NCI-H2081 treated with DMSO at 0.1 percent for 48 hours (cell line): ENCODE results near the gene PBX1.
A peak's percentile ranks its signal among the peaks of the same experiment; 100 is the strongest.

Experiments used
- DNase-seq: peaks from one replicate; lab custom pipeline; 2025; lab: John Stamatoyannopoulos, UW

PBX1 gene

DNA sequence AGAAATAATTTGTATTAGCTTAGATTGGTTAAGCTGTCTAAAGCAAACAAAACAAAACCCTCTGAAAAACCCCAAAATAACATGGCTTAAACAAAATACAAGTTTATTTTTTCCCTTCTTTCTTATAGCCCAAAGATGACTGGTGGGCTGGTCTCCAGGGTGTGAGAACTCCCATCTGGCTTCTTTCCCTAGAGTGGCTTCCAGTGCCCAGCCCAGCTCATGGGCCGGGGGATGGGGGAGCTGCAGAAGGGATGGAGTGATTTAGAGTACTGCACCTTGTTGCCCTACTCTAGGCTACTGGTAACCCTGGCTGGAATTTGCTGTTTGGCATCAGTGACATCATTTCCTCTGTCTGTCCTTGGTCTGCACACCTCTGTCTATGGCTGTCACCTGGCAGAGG, 223.0 kb downstream of the PBX1 start:
- no peak for DNase-seq

DNA sequence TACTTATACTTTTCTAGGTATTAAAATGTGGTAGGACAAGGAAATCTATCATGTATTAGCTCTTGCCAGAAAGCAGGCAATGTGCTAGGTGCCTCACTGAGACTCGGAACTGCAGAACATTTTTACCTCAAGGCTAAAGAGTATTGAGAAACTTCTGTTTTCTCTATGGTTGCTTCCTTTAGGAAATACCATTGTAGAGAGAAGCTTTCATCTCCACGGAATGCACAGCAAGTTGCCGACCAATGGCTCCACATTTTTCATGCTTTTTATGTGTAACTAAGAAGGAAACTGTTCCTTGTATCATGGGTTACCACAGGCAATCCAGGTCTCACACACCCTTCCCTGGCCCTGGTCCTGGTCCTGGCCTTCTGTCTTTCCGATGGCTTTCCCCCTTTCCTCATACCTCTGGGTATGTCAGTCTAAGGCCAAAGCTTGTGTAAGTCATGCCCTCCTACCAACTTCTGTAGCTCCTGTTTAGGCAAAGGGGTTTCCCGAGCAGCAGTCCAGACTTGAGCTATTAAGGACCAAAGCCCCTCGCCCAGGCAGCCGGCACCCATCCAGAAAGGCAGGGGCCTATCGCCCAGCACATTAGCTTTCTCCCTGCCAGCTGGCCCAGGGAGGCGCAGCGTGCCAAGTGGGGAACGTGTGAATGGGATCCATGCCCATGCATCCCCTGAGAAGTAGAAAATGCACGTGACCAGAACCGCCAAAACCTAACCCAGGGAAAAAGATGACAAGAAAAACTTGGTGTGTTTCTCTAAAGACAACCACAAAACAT, 225.0 kb downstream of the PBX1 start:
- no peak for DNase-seq

DNA sequence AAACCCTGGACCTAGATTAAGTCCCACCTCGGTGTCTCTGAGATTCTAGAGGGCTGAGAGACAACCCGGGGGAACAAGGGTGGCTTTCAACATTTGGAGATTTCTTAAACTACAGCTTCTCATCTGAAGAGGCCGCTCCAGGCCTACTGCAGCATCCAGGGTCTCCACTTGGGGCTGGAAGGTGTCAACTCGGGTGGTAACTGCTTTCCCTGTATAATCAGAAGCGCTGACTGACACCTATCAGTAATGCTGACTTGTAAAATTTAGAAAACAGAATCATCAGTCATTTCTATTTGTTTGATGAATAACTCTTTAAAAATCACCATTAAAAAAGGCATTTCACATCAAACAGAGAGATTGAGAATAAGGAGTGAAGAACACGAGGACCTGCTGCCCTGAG, 226.0 kb downstream of the PBX1 start:
- DNase-seq, result no peak

DNA sequence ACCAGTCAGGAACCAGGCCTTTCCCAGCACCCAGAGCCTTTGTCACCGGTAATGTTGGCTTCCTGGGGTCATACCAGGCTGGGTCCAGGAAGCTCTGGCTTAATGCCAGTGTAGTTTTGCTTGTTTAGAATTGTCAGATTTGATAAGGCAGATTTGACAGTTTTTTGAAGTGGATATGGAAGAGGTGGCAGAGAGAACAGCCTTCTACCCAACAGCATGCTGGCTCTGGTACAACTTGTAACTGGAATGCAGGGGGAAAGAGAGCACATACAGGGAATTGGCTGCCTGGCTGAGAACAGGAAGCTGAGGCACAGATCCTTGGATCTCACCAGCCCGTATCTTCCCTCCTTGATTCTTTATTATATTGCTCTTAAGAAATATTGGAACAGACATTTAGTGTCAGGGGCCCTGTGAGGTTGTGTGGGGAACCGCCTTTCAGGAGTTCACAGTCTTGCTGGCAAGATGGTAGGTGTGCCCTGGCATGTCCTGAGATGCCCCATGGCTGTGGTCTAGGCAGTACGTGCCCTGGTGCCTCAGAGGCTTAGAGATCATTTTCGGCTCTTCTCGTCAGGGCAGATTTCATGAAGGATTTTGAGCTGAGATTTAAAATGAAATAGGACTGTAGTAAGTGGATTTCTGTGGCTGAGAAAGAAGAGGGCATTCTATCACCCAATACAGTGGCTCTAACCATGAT, 227.0 kb downstream of the PBX1 start:
- DNase-seq, result no peak

DNA sequence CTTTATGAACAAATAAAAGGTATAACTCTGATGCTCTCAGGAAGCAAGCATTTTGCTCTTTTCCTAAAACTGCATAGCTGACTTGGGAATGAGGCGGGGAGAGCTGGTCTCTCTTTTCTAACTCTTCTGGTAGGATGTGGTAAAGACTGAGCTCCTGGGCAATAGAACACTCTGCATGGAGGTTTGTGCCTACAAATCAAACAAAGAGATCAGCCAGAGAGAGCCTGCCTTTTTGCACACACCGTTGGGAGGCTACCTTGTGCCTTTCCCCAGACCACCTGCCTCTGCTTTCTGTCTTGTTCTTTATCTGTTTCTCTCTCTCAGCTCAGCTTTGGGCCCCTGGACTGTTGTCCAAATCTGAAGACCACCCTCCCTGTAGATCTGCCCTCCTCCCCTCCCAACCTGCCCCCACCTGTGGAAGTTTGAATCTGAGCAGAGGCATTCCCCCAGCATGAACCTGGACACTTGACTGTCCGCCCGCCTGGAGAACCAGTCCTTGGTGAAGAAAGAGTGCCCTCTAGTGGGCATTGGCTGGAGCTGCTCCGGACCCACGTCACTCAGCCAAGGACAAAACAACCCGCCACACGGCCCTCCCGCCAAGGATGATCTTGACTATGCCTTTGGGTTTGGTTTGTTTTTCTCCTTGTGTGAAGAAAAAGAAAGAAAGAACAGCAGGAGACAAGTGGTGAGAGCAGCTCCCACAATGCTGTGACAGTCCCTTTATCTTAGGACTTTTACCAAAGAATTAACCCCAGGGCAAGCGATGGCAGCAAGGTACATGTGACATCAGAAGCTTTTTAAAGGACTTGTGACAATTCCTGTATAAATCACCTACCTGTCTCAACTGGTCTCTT, 228.2 kb downstream of the PBX1 start:
- peak; percentile 75 for DNase-seq

DNA sequence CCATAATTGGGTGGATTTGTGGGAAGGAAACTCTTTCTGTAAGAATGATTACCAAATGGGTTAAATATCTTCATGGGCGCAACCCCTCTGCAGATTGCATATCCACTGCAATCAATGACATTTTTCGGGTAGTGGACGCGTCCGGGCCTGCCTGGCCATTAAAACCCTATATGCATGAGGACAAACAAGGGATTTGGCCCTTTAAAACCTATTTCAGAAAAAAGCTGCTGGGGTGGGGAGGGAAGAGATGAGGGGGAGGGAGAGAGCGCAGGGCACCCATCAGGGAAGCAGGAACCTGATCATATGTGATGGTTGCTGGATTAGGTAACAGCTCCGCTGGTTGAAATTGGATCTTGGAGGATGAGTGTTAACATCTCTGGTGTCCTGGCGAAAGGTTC, 228.8 kb downstream of the PBX1 start:
- DNase-seq, result peak; percentile 27

DNA sequence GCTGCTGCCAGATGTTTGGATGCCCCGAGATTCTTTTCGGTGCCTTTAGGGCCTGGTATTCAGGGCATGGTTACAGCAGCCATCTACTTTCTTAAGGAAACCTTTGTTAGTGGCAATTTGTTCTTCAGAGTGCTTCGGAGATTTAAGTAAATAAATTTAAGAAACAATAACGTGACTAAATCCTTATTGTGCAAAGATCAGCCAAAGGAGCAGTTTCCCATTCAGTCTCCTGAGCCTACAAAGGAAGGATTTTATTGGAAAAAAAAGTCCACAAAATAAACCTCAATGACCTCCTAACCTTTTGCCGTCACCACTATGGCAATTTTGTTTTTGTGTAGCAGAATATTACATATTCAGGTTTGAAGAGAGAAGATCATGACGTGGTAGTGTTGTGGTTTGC, 231.1 kb downstream of the PBX1 start:
- no peak for DNase-seq

DNA sequence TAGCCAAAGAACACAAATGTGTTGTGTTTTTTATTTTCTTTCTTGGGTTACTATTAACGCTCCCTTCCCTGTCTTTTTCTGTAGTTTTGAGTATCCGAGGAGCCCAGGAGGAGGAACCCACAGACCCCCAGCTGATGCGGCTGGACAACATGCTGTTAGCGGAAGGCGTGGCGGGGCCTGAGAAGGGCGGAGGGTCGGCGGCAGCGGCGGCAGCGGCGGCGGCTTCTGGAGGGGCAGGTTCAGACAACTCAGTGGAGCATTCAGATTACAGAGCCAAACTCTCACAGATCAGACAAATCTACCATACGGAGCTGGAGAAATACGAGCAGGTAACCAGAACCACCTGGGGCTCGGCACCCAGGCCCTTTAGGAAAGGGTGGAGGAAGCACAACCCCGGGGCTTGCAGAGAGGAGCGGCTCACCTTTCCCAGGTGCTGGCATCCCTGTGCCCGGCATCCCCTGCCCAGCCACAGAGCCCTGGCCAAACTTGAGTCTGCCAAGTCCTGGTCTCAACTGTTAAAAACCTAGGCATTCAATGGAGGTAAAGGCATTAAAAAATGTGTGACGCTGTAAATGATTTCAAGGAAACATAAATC, 233.5 kb downstream of the PBX1 start:
- DNase-seq, result no peak

DNA sequence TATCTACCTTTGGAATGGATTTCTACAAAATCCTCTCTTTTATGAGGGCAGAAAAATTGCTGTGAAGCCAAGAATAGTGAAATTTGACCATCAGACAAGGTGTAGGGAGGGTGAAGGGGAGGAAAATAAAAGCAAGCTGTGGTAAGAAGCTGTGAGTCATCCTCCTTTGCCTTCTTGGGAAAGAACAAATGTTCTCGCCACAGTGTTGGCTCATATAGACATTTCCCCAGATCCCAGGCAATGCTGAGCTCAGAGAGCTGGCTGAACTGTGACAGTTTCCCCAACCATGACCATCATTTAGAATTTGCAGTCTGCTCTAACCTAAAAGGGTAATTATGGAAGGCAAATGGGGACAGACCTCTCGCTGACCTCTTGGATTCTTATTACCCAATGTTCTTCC, 235.4 kb downstream of the PBX1 start:
- no peak for DNase-seq

DNA sequence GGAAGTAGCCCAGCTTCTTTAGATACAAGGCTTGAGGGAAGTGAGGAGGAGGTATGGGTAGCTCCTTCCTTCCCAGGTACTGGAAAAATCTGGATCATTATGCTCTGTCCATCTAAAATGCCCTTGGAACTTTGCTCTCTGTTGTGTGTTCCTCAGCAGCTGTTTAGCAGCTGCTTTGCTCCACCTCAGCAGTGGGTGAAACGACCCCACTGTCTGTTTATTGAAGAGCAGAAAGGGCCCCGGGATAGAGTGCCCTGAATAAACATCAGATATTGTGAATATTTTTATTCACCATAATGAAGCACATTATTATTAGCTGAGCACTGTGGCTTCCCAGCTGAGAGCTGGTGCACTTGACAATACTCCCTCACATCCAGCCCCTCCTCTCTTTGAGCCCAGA, 237.9 kb downstream of the PBX1 start:
- DNase-seq, result no peak

DNA sequence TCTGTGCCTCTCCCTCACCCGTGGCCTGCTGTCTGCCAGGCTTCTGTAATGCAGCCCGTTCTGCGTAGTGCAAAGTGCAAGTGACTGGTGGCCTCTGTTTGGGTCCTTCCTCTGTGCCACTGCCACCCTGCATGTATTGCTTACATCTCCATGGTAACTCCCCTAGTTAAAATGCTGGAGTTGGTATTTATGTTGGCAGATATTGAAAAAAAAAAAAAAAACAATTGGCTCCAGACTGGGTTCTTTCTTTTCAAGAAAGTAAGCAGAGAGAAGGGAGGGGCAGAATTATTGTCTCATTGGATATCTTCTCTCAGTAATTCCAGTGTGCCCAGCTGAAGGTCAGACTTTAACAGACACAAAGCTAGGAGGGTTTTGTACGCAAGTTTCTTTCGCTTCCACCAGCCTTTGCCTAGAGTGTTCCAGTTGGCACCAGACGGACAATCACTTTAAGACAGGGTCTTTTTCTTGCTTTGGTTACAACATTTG, 242.3 kb downstream of the PBX1 start:
- DNase-seq, result no peak

DNA sequence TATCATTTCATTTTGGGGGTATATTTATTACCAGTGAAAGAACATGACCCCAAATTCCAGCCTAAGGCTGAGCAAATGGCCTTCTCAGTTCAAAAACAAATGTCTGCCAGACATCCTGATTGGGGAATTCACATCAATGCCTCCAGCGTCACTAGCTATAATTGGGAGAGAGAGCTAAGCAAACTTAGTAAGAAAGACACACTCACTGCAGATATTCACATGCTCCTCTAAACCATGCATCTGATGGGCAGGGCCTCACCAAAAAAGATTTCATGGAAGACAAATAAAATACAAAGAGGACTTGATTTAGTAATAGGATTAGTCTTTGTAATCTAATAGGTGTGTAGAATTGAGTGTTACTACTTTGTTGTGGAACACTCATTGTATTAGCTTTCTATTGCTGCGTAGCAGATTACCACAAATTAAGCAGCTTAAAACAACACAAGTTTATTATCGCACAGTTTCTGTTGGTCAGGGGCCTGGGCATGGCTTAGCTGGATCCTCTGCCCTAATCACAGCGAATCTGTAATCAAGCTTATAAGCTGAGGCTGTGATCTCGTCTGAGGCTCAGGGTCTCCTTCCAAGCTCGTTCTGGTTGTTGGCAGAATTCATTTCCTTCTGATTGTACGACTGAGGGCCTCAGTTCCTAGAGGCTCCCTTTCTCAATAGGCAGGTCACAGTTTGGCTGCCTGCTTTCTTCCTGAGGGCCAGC, 243.0 kb downstream of the PBX1 start:
- DNase-seq, result no peak

DNA sequence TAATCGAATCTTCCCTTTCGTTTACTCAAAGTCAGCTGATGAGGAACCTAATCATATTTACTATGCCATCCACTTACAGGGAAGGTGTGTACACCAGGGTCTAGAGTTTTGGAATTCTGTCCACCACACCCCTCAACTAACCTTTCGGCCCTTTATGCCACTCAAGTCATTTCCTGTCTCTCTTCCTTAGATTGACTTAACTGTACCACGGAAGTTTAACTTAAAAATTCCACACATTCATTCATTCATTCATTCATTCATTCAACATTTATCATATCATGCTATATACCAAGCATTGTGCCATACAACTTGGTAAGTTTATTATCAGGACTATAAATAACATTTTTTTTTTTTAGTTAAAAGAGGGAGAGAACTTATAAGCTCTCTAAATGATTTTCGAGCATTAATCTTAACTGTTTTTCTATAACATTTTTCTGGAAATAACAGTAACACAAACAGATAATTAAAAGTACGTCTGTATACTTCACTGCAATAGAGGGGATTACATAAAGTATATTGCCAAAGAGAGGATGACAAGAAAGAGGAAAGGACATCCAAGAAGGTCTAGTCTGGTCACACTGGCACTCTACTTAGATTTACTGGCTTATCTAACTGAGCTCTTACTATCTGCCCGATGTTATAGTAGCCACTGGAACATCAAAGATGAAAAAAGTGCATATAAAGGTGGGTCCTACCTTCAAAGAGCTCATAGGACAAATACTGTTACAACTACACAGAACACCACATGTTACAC, 243.7 kb downstream of the PBX1 start:
- no peak for DNase-seq

DNA sequence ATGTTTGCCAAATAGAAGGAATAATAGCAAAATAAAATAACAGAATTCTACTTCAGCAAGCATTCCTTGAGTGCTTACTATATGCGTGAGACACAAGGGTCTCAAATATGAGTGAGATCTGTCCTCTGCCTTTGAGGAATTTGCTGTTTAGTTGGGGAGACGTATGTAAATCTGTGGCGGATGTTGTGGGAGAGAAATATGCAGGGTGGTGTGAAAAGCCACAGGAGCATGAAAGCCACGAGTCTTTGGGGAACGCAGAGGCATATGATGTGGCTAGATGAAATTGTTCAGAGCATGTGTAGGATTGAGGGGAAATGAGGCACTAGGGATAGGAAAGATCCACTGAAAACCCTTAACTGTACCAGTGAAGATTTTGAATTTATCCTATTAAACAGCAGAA, 244.4 kb downstream of the PBX1 start:
- no peak for DNase-seq

DNA sequence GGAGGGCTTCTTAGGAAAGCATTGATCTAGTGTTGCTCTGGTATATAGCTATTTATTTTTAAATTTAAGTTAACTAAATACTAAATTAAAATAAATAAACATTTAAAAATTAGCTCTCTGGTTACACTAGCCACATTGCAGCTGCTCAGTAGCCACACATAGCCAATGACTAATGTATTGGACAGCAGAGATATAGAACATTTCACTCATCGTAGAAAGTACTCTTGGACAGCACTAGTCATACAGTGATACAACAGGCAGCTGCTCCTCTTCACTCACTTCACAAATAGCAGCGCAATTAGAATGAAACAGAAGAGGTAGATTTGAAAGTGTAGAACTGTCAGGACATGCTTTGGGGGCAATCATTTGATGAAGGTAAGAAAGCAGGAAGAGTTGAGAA, 245.4 kb downstream of the PBX1 start:
- DNase-seq, result no peak

DNA sequence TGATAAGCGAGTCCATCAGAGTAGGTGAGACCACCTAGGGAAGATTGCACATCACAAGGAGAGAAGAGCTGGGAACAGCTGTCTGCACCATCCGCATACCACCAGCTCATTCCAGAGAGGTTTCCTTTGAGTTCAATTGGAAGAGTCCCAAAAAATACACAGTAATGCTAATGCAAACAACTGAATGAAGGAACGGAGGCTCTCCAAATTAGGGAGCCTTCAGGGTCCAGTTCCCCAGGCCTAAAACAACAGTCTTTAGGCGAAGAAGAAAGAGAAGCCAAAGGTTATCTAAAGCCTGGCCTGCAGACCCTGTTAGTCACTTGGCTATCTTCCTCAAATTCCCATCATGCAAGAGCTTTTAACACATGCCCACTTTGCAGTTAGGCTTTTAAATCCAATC, 246.4 kb downstream of the PBX1 start:
- DNase-seq, result no peak

DNA sequence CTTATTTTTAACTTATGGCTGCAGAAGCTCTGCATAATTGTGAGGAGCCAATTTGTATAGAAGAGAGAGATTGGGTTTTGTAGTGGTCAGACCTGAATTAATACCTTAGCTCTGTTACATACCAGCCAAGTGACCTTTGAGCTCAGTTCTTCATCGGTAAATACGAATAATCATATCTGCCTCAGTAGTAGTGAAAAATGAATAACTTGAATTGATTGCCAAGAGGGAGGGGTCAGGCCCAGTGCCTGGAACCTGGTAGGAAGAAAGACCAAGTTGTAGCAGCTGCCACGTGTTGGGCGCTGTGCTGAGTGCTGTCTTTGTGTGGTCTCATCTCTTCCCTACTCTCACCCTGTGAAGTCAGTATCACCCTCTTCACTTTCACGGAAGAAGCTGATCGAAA, 247.5 kb downstream of the PBX1 start:
- no peak for DNase-seq

DNA sequence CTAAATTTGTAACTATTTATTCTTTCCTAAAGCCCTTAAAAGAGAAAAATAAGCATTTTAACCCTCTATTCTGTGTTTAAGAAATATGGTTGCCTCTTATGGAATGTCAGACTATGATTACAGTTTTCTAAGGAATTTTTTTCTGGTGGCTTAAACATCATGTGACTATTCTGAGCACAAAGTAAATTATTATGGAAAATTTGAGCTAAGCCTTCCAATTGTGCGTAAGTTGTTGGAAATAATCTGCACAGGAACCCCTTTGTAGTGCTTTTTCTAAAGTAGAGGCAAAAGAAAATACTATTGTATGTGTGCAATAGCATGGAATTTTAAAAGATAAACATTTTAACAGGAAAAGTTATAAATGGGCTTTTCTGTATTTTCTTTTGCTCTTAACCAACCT, 254.8 kb downstream of the PBX1 start:
- DNase-seq, result no peak

DNA sequence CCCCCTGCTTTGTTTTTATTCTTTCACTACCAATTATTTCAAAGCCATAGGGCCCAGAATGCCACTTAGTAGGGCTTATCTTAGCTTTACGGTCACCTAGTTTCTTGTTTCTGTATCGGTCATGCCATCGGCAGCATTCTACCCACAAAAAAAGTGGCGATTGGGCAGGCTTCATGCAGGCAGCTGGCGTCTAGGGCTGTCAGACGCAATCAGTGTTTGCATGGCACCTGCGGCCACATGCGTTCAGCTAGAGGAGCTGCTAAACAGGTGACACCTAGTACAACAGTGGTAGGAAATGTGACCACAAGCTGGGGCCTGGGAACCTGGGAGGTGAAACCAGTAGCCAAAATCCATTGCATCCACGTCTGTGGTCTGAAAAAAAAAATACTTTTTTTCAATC, 262.7 kb downstream of the PBX1 start:
- no peak for DNase-seq

DNA sequence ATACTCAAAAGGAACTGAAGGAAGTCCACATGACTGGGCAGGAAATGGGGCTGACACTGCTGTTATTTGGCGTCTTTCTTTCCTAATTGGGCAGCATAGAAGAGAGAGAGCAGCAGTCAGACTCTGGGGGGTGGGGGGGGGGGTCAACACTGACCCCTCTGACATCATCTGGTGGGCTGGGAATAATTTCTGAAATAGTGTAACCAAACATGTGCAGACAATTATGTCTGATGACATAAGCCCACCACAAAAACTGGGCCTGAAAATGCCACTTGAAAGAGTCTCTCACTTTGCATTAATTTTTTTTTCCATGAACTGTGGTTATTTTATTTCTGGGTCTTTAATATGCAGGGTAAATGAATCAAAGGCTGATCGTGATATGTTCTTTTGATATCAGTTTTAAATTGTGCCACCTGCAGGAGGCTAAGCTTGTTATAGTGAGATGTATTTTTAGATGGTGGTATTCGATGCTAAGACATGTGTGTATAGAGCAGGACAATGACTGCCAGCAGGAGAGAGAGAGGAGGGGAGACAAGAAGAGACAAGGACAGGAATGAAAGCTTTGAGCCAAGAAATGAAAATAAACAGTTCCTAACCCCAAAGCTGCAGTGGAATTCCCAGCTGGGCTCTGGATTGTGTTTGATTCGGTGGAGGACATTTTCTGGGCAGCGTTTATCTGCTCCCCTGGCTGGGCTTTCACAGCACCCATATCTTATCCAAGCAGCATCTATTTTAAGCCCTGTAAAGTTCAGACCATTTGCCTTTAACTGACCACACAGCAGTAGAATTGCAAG, 264.7 kb downstream of the PBX1 start:
- no peak for DNase-seq
